ENCODE measurements around the gene VSIG4. TPM values are rescaled to one million over a fixed set of nuclear protein-coding genes. Genes with fewer than 3 reads are reported as not detected.

The VSIG4 gene
- total RNA-seq, 2 experiments from 2014 or later: 0.23 TPM; not detected in 1

DNA sequence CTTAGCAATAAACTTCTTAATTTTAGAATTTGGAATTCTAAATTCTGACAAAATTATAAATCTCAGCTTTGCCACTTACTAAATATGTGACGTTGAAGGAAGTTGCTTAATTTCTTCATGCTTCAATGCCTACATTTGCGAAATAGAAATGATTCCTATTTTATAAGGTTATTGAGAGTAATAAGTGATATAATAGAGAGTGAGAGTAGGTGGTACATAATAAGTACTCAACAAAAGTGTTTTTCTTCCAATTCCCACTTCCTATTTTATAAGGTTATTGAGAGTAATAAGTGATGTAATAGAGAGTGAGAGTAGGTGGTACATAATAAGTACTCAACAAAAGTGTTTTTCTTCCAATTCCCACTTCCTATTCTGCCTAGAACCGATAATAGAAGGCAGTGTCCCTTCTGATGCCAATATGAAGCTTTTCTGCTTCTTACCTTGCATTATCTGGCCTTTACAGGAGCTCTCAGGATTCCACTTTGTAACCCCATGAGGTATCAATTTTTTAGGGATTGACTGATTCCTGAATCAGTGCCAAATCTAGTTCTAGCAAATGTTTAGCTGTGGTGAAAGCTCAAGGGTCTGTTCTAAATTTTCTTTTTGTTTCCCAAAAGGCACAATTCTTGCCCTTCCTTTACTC lies 31.4 kb downstream of the VSIG4 start:
- DNase-seq (no peak), ATAC-seq (no peak)
- intact Hi-C loops (cut with micrococcal nuclease): no loop called here
- ChIA-PET CTCF (interaction anchor here (1.2 kb wide), 1 partner anchor 340 kb away, joined by 4 read pairs; no protein-coding TSS in a partner anchor), POLR2A (no interaction called here)
- peaks cover 49% of the 10 kb centered on the region for H3K4me1 Mint-ChIP-seq (ENCODE audit: low read depth)
- H3K27me3 Mint-ChIP-seq: no peaks in the 10 kb centered on the region
- H3K4me3 Mint-ChIP-seq: no peak overlapping the region
- peaks cover 15% of the 10 kb centered on the region for H3K36me3 Mint-ChIP-seq (ENCODE audit: low read depth)
- peaks cover 3% of the 10 kb centered on the region for H3K9me3 Mint-ChIP-seq
- H3K27ac Mint-ChIP-seq: no peak overlapping the region
- TF ChIP-seq, protein P1, sequence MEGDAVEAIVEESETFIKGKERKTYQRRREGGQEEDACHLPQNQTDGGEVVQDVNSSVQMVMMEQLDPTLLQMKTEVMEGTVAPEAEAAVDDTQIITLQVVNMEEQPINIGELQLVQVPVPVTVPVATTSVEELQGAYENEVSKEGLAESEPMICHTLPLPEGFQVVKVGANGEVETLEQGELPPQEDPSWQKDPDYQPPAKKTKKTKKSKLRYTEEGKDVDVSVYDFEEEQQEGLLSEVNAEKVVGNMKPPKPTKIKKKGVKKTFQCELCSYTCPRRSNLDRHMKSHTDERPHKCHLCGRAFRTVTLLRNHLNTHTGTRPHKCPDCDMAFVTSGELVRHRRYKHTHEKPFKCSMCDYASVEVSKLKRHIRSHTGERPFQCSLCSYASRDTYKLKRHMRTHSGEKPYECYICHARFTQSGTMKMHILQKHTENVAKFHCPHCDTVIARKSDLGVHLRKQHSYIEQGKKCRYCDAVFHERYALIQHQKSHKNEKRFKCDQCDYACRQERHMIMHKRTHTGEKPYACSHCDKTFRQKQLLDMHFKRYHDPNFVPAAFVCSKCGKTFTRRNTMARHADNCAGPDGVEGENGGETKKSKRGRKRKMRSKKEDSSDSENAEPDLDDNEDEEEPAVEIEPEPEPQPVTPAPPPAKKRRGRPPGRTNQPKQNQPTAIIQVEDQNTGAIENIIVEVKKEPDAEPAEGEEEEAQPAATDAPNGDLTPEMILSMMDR (IDR thresholded peaks at IDR 0.05): no peak

DNA sequence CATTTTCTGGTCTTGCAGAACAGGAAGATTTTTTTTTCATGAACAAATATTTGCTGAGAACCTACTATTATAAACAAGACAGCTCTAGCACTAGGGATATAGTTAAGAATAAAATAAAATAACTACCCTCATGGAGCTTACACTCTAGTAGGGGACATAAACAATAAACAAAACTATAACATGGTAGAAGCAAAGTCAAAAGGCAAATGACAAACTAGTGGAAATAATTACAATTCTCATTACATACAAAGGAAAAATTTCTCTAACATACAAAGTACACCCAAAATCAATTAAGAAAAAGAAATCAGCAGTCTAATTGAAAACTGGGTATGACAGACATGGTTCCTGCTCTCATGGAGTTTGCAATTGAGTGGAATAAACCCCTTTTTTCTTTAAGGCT lies 32.0 kb downstream of the VSIG4 start:
- ATAC-seq: no peak
- peaks cover 15% of the 10 kb centered on the region for H3K36me3 Mint-ChIP-seq (ENCODE audit: low read depth)
- CTCF ChIA-PET: interaction anchor here (1.2 kb wide), 1 partner anchor 339 kb away, joined by 4 read pairs; no protein-coding TSS in a partner anchor
- no peak overlapping the region for H3K4me3 Mint-ChIP-seq
- no peaks in the 10 kb centered on the region for H3K27me3 Mint-ChIP-seq
- peaks cover 45% of the 10 kb centered on the region for H3K4me1 Mint-ChIP-seq (ENCODE audit: low read depth)
- intact Hi-C loops (cut with micrococcal nuclease): no loop called here
- H3K27ac Mint-ChIP-seq: no peak overlapping the region
- TF ChIP-seq, protein P1 (IDR thresholded peaks at IDR 0.05): no peak
- no peak for DNase-seq
- H3K9me3 Mint-ChIP-seq: peaks cover 3% of the 10 kb centered on the region
- POLR2A ChIA-PET: no interaction called here

DNA sequence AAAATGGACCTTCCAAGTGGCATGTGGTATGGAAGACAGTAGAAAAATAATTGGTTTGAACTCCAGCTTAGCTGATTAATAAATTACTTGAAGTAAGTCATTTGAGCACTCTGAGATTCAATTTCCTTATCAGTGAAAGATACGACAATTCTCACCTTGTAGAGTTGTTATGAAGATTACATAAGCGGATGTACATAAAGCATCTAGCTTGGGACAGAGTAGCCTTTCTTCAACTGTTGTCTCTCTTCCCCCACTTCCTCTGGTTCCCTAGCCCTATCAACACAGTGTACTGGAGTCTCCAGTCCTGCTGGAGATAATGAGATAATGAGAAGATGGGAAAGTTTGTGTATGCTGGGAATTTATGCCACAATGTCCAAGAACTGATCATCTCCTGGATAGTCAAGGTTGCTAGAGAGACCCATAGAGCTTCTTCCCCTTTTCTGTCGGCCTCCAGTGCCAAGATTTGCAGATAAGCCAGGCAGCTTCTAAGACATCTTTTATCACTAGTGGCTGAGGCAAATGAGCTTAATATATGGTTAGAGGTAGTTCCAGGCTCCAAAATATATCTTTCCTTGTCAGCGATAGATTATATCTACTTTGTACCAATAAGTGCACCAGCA lies 33.9 kb downstream of the VSIG4 start:
- no peak overlapping the region for H3K4me3 Mint-ChIP-seq
- peaks cover 50% of the 10 kb centered on the region for H3K4me1 Mint-ChIP-seq (ENCODE audit: low read depth)
- CTCF ChIA-PET: interaction anchor here (1.0 kb wide), 1 partner anchor 11 kb away, joined by 3 read pairs; no protein-coding TSS in a partner anchor
- DNase-seq: no peak
- H3K27me3 Mint-ChIP-seq: no peaks in the 10 kb centered on the region
- peaks cover 3% of the 10 kb centered on the region for H3K9me3 Mint-ChIP-seq
- POLR2A ChIA-PET: interaction anchor here (0.6 kb wide), 1 partner anchor 80 kb away, joined by 4 read pairs; no protein-coding TSS in a partner anchor
- TF ChIP-seq, protein P1 (IDR thresholded peaks at IDR 0.05): no peak
- intact Hi-C loops (cut with micrococcal nuclease): no loop called here
- peaks cover 14% of the 10 kb centered on the region for H3K36me3 Mint-ChIP-seq (ENCODE audit: low read depth)
- H3K27ac Mint-ChIP-seq: peak overlapping the region; percentile 84
- no peak for ATAC-seq

DNA sequence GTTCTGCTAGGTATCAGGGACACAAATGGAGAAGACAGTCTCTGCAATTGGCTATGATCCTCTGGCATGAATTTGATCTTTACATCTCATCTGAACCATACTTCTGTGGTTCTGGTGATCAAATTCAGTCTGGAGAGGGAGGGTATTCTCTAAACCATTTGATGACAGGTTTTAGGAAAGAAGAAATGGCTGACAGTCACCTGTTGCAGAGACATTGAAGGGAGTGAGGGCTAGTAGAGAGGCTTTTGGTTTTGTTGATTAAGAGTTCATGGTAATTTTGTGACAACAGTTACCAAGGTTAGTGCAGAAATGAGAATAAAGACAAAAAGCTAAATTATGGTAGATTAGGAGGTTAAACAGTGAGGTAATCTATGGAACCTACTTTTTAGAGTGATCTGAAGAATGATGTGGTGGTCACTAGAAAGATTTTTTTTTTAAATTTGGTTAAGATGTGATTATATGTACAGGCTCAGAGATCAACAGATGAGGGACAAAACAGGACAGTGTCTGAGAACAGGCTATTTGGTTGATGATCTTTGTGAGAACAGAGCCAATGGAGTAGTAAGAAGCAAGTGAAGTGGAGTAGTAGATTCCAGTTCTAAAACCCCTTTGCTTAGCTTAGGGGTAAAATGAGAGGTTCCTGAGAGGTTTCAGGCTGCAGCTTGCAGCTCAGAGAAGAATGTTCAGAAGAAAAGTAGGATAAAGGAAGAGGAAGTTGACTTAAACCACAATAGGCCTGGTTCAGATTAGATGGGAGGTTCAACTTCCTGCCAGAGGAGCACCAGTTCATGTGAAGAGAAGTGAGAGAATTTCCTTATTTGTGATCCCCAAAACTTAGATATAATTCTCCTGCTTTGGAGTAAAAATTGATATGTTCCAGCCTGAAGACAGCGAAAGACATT lies 34.7 kb downstream of the VSIG4 start:
- Mint-ChIP-seq H3K27me3 (no peaks in the 10 kb centered on the region), H3K36me3 (ENCODE audit: low read depth) (peaks cover 14% of the 10 kb centered on the region), H3K9me3 (peaks cover 3% of the 10 kb centered on the region), H3K4me3 (no peak overlapping the region), H3K27ac (peak overlapping the region; percentile 84), H3K4me1 (ENCODE audit: low read depth) (peaks cover 53% of the 10 kb centered on the region)
- ChIA-PET CTCF (interaction anchor here (1.0 kb wide), 1 partner anchor 12 kb away, joined by 3 read pairs; no protein-coding TSS in a partner anchor), POLR2A (no interaction called here)
- DNase-seq (no peak), ATAC-seq (no peak)
- TF ChIP-seq, protein P1 (IDR thresholded peaks at IDR 0.05): no peak
- intact Hi-C loops (cut with micrococcal nuclease): no loop called here

Data from activated CD8-positive, alpha-beta T cell treated with anti-CD3 and anti-CD28 coated beads for 36 hours (primary cell).